Esophagus muscularis mucosa (tissue), 4 donors: Measurements from ENCODE around the gene MRPL43. TPM values are rescaled to one million over a fixed set of nuclear protein-coding genes. Genes with fewer than 3 reads are reported as not detected.

ENCODE experiments used
- DNase-seq: peaks from one replicate; pipeline ENCODE4 v3.0.0-alpha.2; 2017; ENCODE audit errors: extremely low spot score
- H3K27ac ChIP-seq, 4 donors: fragments of 200-600 bp; sonication (generic); replicated peaks in 1 of 4; 1 replicate in 3 of 4; 2 replicates in 1 of 4; pipeline ENCODE4 v1.5.1; 2016 to 2019; ENCODE audit warnings: mild to moderate bottlenecking in 1 of 4
- H3K27me3 ChIP-seq, 4 donors: fragments of 200-600 bp; sonication (generic); one replicate each; pipeline versions ENCODE4 v1.5.1 to v1.6.0; 2016 to 2019
- H3K36me3 ChIP-seq, 4 donors: fragments of 200-600 bp; sonication (generic); one replicate each; pipeline ENCODE4 v1.5.1; 2016 to 2019
- H3K4me1 ChIP-seq, 4 donors: fragments of 200-600 bp; sonication (generic); one replicate each; pipeline ENCODE4 v1.5.1; 2016 to 2019
- H3K4me3 ChIP-seq, 4 donors: fragments of 200-600 bp; sonication (generic); 1 replicate in 2 of 4; 2 replicates in 2 of 4; pipeline ENCODE4 v1.5.1; 2016 to 2019; ENCODE audit warnings: mild to moderate bottlenecking in 4 of 4, moderate library complexity in 1 of 4
- H3K9me3 ChIP-seq, 4 donors: fragments of 200-600 bp; sonication (generic); 1 replicate in 3 of 4; 2 replicates in 1 of 4; pipeline ENCODE4 v1.5.1; 2016 to 2019
- CTCF ChIP-seq, 3 experiments: fragments of 200-600 bp in 2 of 3; fragments of 450-650 bp in 1 of 3; sonication (generic) in 2 of 3; IDR thresholded peaks; one replicate each; pipeline ENCODE4 v1.5.1; 2017 to 2019; ENCODE audit warnings: antibody characterized with exemption in 3 of 3, mild to moderate bottlenecking in 2 of 3, moderate library complexity in 1 of 3
- EP300 ChIP-seq: sonication (generic); formaldehyde crosslinking; IDR thresholded peaks from one replicate; pipeline ENCODE4 v1.6.1; 2017; ENCODE audit warnings: antibody characterized with exemption
- POLR2A ChIP-seq: fragments of 450-650 bp; IDR thresholded peaks from one replicate; pipeline ENCODE4 v1.6.1; 2017; ENCODE audit warnings: antibody characterized with exemption, moderate library complexity, mild to moderate bottlenecking, low read depth
- POLR2AphosphoS5 ChIP-seq, 2 donors: sonication (generic); formaldehyde crosslinking; IDR thresholded peaks; one replicate each; pipeline ENCODE4 v1.6.1; 2017; ENCODE audit warnings: antibody characterized with exemption in 2 of 2
- WGBS: methylation state at CpG from one replicate; pipeline ENCODE4 v1.1.5; 2018; 5-methylcytosine and 5-hydroxymethylcytosine counted together
- intact Hi-C: fragments of 100-400 bp; cut with DNase I; formaldehyde crosslinking; loops from one replicate; pipeline ENCODE4 v1.15.1; 2023
- total RNA-seq, 4 donors: library from RNA; depleted of rRNA; stranded (reverse); fragments of >200 nt; gene quantifications; one replicate each; pipeline versions ENCODE4 v1.1.0 to v1.2.1, GENCODE V29; 2016

MRPL43 gene
- total RNA-seq, 4 donors from 2014 or later = 54.4 to 98.8 (median 82.4) TPM

- intact Hi-C loops = loop anchor here (10.0 kb wide), 1 partner anchor 46 kb away; the partner anchor contains the start of gene SEMA4G
- peaks cover 7 to 23% (median 22%) of the 10 kb centered on the region in 4 donors for H3K36me3 ChIP-seq
- no peak for DNase-seq
- WGBS = no CpG with 5 or more reads among the region's 22 CpGs
- peaks cover 44 to 70% (median 62%) of the 10 kb centered on the region in 4 donors for H3K4me1 ChIP-seq
- no peak for TF ChIP-seq POLR2A
- TF ChIP-seq CTCF (IDR thresholded peaks at IDR 0.05) = no peak
- H3K4me3 ChIP-seq = no peak overlapping the region
- no peaks in the 10 kb centered on the region for H3K9me3 ChIP-seq
- no peaks in the 10 kb centered on the region for H3K27me3 ChIP-seq
- H3K27ac ChIP-seq = no peak overlapping the region
Observed at GRCh38 chr10:101010329-101010728, 23.0 kb upstream of the MRPL43 start.

GRCh38 chr10:101008823-101009423 is 21.6 kb upstream of the MRPL43 start:
- TF ChIP-seq POLR2A (no peak), EP300 (no peak), POLR2AphosphoS5 (IDR thresholded peaks at IDR 0.05) (no peak), CTCF (IDR thresholded peaks at IDR 0.05) (no peak)
- Histone ChIP-seq H3K27ac (peak overlapping the region in 3 of 4 donors; percentile 22 to 100 (median 66)), H3K27me3 (no peaks in the 10 kb centered on the region), H3K4me1 (peaks cover 50 to 77% (median 64%) of the 10 kb centered on the region in 4 donors), H3K9me3 (no peaks in the 10 kb centered on the region), H3K4me3 (no peak overlapping the region), H3K36me3 (peaks cover 10 to 37% (median 35%) of the 10 kb centered on the region in 4 donors)
- no peak for DNase-seq
- WGBS = 83% methylated on average over 6 of the region's 6 CpGs
- intact Hi-C loops = no loop called here

DNA sequence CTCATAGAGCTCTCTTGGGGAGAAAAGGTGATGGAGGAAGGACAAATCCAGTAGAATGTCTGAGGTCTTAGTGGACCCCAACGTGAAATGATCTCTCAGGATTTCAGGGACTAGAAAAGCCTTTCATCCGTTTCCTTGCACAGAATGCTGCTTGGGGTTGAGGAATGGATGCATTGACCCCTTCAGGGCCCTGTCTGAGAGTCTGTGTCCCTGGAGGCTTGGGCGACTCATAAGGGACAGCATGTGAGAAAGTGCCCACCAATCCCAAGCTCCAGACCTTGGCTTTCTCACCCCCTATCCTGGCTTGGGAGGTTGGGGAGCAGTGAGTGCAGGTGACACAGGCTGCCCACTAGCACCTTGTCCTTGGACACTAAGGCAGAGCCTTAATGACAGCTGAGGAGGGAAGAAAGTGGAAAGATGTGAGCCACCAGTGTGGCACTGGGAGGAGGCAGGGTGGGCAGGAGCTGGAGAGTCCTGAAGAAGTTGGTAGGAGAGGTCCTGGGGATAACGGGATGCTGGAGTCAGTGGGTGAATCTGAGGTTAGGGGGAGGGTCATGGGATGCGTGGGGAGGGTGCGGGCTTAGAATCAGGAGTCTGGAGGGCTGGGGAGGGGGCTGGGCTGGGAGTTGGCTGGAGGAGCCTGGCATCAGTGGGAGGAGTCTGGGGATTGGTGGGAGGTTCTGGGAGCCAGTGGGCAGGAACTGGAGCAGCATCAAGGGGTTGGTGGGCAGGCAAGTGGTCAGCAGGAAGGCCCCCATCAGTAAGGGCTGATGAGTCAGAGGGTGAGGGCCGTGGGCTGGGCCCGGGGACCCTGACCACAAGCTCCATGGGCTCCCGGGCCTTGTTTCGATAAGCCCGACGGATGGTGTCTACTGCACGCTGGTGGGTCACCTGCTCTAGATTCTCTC is 20.9 kb upstream of the MRPL43 start:
- Histone ChIP-seq H3K9me3 (no peaks in the 10 kb centered on the region), H3K4me1 (peaks cover 48 to 77% (median 64%) of the 10 kb centered on the region in 4 donors), H3K27ac (peak overlapping the region; percentile 22 to 100 (median 60)), H3K36me3 (peaks cover 16 to 44% (median 42%) of the 10 kb centered on the region in 4 donors), H3K4me3 (no peak overlapping the region), H3K27me3 (no peaks in the 10 kb centered on the region)
- 65% methylated on average over 11 of the region's 13 CpGs for WGBS
- no peak for TF ChIP-seq EP300
- TF ChIP-seq CTCF (IDR thresholded peaks at IDR 0.05) = no peak
- no peak for TF ChIP-seq POLR2A
- no peak for TF ChIP-seq POLR2AphosphoS5 (IDR thresholded peaks at IDR 0.05)
- intact Hi-C loops = no loop called here
- DNase-seq = no peak

DNA sequence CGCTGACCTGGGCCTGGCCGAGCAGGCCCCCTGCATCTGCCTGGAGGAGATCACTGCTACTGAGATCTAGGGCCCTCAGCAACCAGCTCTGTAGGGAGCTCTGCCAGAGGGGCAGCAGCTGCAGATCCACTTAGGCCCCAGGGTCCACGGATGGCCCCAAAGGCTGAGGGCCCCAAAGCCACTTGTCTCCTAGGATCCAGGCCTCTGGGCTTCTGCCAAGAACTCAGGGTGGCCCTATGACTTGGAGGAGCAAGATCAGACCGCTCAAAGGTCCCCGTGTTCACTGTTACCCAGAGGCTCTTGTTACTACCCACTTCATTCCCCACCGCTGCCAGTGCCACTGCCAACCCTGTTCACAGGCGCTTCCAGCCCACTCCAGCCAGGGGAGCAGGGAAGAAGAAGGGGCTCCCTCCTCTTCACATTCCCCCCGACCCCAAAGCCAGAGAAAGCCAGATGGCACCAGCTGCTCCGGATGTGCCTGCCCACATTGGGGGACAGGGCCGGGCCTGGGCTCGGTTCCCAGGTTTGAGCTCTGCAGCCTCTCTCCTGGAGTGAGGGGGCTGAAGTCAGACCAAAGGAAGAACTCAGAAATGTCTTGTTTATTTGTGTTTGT is 19.9 kb upstream of the MRPL43 start:
- intact Hi-C loops = no loop called here
- H3K27me3 ChIP-seq = no peaks in the 10 kb centered on the region
- H3K9me3 ChIP-seq = no peaks in the 10 kb centered on the region
- WGBS = 36% methylated on average over 7 of the region's 11 CpGs
- no peak overlapping the region for H3K4me3 ChIP-seq
- TF ChIP-seq EP300 = no peak
- TF ChIP-seq POLR2AphosphoS5 (IDR thresholded peaks at IDR 0.05) = no peak
- TF ChIP-seq CTCF (IDR thresholded peaks at IDR 0.05) = no peak
- TF ChIP-seq POLR2A = no peak
- peaks cover 49 to 77% (median 64%) of the 10 kb centered on the region in 4 donors for H3K4me1 ChIP-seq
- peaks cover 16 to 54% (median 50%) of the 10 kb centered on the region in 4 donors for H3K36me3 ChIP-seq
- no peak for DNase-seq
- H3K27ac ChIP-seq = peak overlapping the region; percentile 55 to 100 (median 64)
